Measurements from ENCODE around the gene PPP2R5B. TPM values are rescaled to one million over a fixed set of nuclear protein-coding genes. Genes with fewer than 3 reads are reported as not detected.

The PPP2R5B gene
- total RNA-seq, 1 donor = 14.2 TPM

DNA sequence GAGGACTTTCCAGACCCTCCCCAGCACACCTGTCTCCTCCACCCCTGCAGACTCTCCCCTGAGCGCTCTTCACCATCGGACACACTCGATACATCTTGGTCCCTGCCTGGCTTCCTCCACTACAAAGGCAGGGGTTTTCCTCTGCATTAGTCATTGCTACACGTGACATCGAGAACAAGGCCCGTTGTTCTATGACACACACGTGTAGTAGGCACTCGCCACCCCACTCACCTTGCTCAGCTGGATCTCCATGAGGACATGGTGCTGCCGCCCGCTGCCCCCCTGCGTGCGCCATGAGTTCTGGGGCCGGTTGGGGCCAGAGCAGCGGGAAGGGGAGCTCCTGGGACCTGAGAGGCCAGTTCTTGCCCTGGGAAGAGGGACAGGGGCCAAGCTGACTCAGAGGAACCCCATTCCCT is 24.2 kb upstream of the PPP2R5B start:
- DNase-seq (ENCODE audit: low read depth) = no peak
- no peak overlapping the region for H3K4me3 ChIP-seq (ENCODE audit: low read depth, low read length)
- TF ChIP-seq, protein P1, sequence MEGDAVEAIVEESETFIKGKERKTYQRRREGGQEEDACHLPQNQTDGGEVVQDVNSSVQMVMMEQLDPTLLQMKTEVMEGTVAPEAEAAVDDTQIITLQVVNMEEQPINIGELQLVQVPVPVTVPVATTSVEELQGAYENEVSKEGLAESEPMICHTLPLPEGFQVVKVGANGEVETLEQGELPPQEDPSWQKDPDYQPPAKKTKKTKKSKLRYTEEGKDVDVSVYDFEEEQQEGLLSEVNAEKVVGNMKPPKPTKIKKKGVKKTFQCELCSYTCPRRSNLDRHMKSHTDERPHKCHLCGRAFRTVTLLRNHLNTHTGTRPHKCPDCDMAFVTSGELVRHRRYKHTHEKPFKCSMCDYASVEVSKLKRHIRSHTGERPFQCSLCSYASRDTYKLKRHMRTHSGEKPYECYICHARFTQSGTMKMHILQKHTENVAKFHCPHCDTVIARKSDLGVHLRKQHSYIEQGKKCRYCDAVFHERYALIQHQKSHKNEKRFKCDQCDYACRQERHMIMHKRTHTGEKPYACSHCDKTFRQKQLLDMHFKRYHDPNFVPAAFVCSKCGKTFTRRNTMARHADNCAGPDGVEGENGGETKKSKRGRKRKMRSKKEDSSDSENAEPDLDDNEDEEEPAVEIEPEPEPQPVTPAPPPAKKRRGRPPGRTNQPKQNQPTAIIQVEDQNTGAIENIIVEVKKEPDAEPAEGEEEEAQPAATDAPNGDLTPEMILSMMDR (IDR thresholded peaks at IDR 0.05; ENCODE audit: insufficient read depth, low read depth, low read length) = no peak

DNA sequence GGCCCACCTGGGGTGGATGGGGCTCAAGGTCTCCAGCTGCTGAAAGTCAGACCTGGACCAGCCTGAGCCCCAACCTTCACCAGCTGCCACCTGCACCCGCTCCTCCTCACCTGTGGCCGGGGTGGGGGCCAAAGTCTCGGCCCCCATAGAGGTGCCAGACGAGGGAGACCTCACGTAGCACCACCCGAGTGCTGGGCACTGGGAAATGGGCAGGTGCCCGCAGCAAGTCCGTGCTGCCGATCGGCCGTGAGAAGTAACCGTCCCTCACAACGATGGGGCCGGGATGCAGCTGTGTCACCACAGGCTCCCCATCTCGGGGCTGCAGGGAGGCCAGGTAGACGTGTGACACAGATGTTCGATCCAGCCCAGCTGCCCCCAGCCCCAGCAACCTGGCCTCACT is 23.7 kb upstream of the PPP2R5B start:
- H3K4me3 ChIP-seq (ENCODE audit: low read depth, low read length) = no peak overlapping the region
- TF ChIP-seq, protein P1 (IDR thresholded peaks at IDR 0.05; ENCODE audit: insufficient read depth, low read depth, low read length) = no peak
- no peak for DNase-seq (ENCODE audit: low read depth)

DNA sequence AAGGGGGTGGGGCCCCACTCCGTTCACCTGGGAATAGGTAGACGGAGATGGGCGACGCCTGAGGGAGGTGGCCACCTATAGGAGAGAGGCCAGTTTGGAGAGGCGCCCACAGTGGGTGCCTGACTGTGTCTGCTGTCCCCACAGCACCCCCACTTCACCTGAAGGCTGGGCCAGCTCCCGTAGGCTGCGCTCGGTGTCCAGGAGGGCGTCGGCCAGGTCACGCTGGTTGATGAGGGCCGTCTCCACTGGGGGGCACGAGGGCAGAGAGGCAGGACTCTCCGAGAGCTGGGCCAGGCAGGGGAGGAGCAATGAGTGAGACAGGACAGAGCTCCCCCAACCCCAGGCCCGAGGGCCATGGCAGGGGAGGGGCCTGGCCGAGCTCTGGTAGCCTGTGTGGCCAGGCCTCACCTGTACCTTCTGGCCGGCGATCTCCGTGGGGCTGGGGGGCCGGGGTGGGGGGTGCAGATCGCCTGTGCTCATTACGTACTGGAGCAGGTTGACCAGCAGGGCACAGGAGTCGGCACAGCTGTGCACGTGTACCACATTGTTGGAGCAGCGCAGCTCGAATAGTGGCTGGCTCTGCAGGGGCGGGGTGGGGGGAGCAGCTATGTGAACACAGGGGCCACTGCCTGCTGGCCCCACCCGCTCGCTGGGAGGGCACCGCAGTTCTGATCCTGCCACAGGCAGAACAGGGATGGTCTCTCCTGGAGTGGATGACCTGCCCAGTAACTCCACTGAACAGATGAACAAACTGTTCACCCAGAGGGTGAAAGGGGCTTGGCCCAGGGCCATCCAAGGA is 22.2 kb upstream of the PPP2R5B start:
- DNase-seq (ENCODE audit: low read depth) = no peak

DNA sequence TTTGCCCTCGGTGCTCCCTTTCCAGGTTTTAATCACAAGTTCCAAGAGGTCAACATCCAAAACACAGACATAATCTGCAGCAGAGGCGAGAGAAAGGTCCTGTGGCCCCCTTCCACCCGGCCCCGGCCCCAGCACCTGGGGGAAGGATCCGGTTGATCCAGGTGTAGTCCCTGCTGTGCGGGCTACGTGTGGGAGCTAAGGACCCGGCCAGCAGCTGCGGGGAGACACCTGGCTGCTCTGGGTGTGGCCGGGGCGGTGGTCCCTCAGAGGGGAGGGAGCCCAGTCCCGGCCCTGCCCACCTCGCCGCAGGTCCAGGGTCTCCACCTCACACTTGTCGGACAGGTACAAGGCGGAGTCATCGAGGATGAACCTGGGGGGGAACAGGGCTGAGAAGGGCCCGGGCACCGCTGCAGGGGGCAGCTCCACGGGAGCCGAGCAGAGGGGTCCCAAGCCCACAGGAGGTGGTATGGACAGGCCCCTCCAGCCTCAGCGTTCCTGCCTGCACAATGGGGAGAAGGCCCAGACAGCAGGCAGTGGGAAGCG is 21.1 kb upstream of the PPP2R5B start:
- H3K4me3 ChIP-seq (ENCODE audit: low read depth, low read length) = no peak overlapping the region
- TF ChIP-seq, protein P1 (IDR thresholded peaks at IDR 0.05; ENCODE audit: insufficient read depth, low read depth, low read length) = no peak
- no peak for DNase-seq (ENCODE audit: low read depth)

More for the DNA sequence above, 22.2 kb upstream of the PPP2R5B start:
- H3K4me3 ChIP-seq (ENCODE audit: low read depth, low read length) = no peak overlapping the region
- TF ChIP-seq, protein P1 (IDR thresholded peaks at IDR 0.05; ENCODE audit: insufficient read depth, low read depth, low read length) = no peak

DNA sequence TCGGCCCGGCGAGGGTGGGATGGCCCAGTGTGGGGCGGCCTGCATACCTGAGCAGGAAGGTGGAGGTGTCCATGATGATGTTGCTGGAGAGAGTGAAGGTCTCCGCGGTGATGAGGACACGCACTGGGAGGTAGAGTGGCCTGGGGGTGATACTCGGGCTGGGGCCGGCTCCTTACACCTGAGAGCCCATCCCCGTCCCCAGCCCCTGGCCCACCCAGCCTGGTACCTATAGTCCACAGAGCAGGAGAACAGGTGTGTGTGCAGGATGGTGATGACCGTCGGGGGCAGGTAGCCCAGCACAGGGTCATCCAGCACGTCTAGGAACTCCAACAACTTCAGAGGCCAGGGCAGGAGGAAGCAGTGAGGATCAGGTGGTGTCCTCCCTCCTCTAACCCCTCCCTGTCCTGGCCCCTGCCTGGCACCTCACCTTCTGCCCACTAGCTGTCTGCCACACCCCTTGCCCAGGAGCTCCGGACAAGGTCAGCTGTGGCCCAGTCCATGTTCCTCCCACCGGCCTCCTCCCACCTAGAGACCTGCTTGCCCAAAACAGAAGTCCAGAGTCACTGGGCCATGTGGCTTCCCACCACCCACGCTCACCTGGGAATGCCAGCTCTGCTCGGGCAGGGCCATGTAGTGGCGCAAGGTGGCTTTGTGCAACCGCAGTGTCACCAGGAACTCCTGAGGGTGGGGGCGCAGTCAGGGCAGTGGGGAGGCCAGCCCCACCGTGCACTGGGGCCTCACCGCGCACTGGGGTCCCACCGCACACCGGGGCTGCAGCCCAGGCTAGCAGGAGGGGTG is 18.8 kb upstream of the PPP2R5B start:
- TF ChIP-seq, protein P1 (IDR thresholded peaks at IDR 0.05; ENCODE audit: insufficient read depth, low read depth, low read length) = no peak
- DNase-seq (ENCODE audit: low read depth) = no peak
- no peak overlapping the region for H3K4me3 ChIP-seq (ENCODE audit: low read depth, low read length)

DNA sequence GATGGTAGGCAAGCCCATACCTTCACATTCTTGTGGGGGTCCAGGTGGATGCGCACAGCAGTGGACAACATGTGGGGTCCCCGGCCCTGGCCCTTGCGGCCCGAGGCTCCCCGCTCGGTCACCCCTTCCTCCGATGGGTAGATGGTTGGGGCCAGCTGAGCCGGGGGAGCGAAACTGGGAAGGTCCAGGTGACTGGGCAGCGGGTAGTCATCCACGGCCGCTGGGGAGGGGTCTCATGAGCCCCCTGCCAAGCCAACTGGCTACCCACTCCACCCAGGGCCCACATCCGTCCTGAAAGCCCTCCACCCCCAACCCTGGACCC is 18.2 kb upstream of the PPP2R5B start:
- H3K4me3 ChIP-seq (ENCODE audit: low read depth, low read length) = no peak overlapping the region
- DNase-seq (ENCODE audit: low read depth) = no peak
- TF ChIP-seq, protein P1 (IDR thresholded peaks at IDR 0.05; ENCODE audit: insufficient read depth, low read depth, low read length) = no peak
